ENCODE data around the gene QRSL1.

- TF ChIP-seq CTCF (IDR thresholded peaks at IDR 0.05) (no peak), POLR2AphosphoS5 (IDR thresholded peaks at IDR 0.05; ENCODE audit: insufficient read depth in 1 of 2, low read depth in 1 of 2) (no peak)
These were observed 18.3 kb upstream of the QRSL1 start for GRCh38 chr6:106611030-106611429.
